GM21825 (cell line): ENCODE results near the gene TNFAIP8L1.

Source experiments
- ATAC-seq: cut with Tn5 transposase; IDR thresholded peaks from one replicate; pipeline ENCODE4 v1.9.1; 2021; ENCODE audit warnings: mild to moderate bottlenecking, moderate library complexity; ENCODE audit not compliant: unreplicated experiment

TNFAIP8L1 gene

GRCh38 chr19:4699826-4700692, 60.7 kb downstream of the TNFAIP8L1 start:
- no peak for ATAC-seq

- ATAC-seq: no peak
These were observed 61.3 kb downstream of the TNFAIP8L1 start for GRCh38 chr19:4700693-4700970.

- ATAC-seq: no peak
These were observed 62.2 kb downstream of the TNFAIP8L1 start for GRCh38 chr19:4701557-4701956.

GRCh38 chr19:4702764-4703163, 63.4 kb downstream of the TNFAIP8L1 start:
- no peak for ATAC-seq

DNA sequence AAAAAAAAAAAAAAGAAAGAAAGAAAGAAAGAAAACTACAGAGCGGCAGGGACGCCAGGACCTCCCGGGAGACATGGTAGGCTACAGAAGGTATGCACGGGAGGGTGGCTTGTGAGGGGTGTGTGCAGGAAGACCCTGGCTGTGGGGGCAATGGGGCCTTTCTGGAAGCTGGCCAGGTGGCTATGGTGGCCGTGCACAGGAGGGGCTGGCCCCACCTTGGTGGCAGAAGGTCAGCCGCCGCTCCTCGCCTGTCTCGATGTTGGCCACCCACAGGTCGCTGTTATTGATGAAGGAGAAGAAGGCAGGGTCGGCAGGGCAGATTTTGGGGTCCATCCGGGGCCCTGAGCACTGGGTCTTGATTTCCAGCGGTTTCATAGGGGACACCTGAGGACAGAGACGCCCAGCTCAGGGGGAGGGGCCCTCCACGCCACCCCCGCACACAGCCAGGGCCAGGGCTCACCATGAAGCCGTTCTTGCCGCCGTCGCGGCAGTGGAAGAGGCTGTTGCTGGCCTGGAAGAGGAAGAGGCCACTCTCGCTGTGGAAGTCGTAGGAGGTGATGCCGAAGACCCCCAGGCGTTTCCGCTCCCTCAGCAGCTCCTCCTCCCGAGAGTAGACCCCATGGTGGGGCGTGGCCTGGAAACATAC, 64.5 kb downstream of the TNFAIP8L1 start:
- ATAC-seq: no peak

DNA sequence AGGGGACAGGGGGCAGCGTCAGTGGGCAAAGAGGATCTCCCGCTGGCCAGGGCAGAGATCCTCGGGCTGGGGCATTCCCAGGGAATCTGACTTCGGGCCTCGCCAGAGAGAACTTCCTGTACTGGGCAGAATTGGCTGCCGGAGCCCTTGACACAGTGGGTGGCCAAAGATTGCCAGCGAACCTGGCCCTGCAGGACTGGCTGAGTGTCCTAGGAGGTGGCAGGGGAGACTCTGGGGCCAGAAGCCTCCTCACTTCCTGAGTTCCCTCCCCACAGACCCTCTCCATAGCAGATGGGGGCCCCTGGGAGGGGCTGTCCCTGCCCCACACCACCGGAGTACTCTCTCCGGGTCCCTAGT, 65.0 kb downstream of the TNFAIP8L1 start:
- no peak for ATAC-seq
